ENCODE results near the gene CDAN1.

The CDAN1 gene

DNA sequence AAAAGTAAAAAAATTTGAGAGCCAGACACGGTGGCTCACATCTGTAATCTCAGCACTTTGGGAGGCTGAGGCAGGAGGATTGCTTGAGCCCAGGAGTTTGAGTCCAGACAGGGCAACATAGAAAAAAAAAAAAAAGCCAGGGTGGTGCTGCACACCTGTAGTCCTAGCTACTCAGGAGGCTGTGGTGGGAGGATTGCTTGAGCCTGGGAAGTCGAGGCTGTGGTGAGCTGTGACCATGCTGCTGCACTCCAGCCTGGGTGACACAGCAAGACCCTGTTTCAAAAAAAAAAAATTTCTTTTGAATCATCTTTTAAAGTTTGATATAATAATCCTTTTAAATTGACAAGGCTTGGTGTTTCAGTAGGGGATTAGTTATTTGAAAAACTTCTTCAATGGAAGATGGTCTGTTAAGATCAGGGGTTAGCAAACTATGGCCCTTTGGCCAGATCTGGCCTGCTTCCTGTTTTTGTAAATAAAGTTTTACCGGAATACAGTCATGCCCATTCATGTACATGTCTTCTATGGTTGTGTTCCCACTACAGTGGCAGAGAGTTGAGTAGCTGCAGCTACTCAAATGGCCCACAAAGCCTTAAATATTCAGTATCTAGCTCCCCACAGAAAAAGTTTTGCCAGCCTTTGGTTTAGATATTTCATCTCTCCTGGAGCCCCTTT lies 28.9 kb downstream of the CDAN1 start:
- Histone ChIP-seq H3K23ac (ENCODE audit: low read depth, low read length, poor library complexity) (no peak overlapping the region), H3K4ac (ENCODE audit: low read length) (no peak overlapping the region), H4K8ac (ENCODE audit: low read depth, low read length) (no peak overlapping the region), H3K9me3 (replicated peaks in 1 of 2; ENCODE audit: control insufficient read depth in 2 of 2, insufficient read depth in 1 of 2, low read depth in 1 of 2, low read length in 2 of 2) (no peaks in the 10 kb centered on the region), H3K27ac (replicated peaks; ENCODE audit: low read length) (no peak overlapping the region), H3K79me1 (ENCODE audit: low read depth, low read length) (no peaks in the 10 kb centered on the region), H2BK12ac (ENCODE audit: low read length) (no peak overlapping the region), H2AFZ (ENCODE audit: low read length) (no peak overlapping the region), H3K9ac (ENCODE audit: low read depth, low read length, poor library complexity) (no peak overlapping the region), H3K4me3 (ENCODE audit: low read length in 2 of 2) (no peak overlapping the region), H3K4me1 (ENCODE audit: control insufficient read depth in 2 of 2, insufficient read depth in 1 of 2, low read depth in 1 of 2, low read length in 2 of 2) (no peaks in the 10 kb centered on the region), H3K18ac (ENCODE audit: low read length) (no peak overlapping the region), H3K27me3 (ENCODE audit: control insufficient read depth in 3 of 3, insufficient read depth in 3 of 3, low read depth in 1 of 3, low read length in 3 of 3) (no peaks in the 10 kb centered on the region), H2AK5ac (ENCODE audit: low read depth, low read length) (no peak overlapping the region), H2BK5ac (ENCODE audit: low read length) (no peak overlapping the region), H3K36me3 (replicated peaks in 1 of 2; ENCODE audit: control insufficient read depth in 2 of 2, insufficient read depth in 2 of 2, low read length in 2 of 2) (peaks cover 0 to 35% of the 10 kb centered on the region in 2 donors), H3K14ac (ENCODE audit: low read length) (no peak overlapping the region), H4K91ac (ENCODE audit: low read depth, low read length, poor library complexity) (no peak overlapping the region), H2BK15ac (ENCODE audit: low read length) (no peak overlapping the region), H3K4me2 (ENCODE audit: insufficient read depth, low read length, poor library complexity, severe bottlenecking) (no peak overlapping the region), H2BK120ac (ENCODE audit: low read depth, low read length) (no peak overlapping the region)
- no CpG with 5 or more reads among the region's 3 CpGs for WGBS, 2 donors (ENCODE audit: extremely low coverage in 2 of 2, insufficient read length in 2 of 2, insufficient replicate concordance in 1 of 2)
- DNase-seq (ENCODE audit: low spot score), result no peak

- H3K27me3 ChIP-seq (ENCODE audit: control insufficient read depth in 3 of 3, insufficient read depth in 3 of 3, low read depth in 1 of 3, low read length in 3 of 3), result no peaks in the 10 kb centered on the region
- no peak overlapping the region for H2BK5ac ChIP-seq (ENCODE audit: low read length)
- H2AFZ ChIP-seq (ENCODE audit: low read length), result no peak overlapping the region
- WGBS, 2 donors (ENCODE audit: extremely low coverage in 2 of 2, insufficient read length in 2 of 2, insufficient replicate concordance in 1 of 2), result no CpG with 5 or more reads among the region's 2 CpGs
- no peak overlapping the region for H3K18ac ChIP-seq (ENCODE audit: low read length)
- H3K9ac ChIP-seq (ENCODE audit: low read depth, low read length, poor library complexity), result no peak overlapping the region
- no peak overlapping the region for H2BK120ac ChIP-seq (ENCODE audit: low read depth, low read length)
- no peak overlapping the region for H4K8ac ChIP-seq (ENCODE audit: low read depth, low read length)
- H3K4me2 ChIP-seq (ENCODE audit: insufficient read depth, low read length, poor library complexity, severe bottlenecking), result no peak overlapping the region
- H3K4ac ChIP-seq (ENCODE audit: low read length), result no peak overlapping the region
- H3K4me1 ChIP-seq (ENCODE audit: control insufficient read depth in 2 of 2, insufficient read depth in 1 of 2, low read depth in 1 of 2, low read length in 2 of 2), result no peaks in the 10 kb centered on the region
- H3K36me3 ChIP-seq (replicated peaks in 1 of 2; ENCODE audit: control insufficient read depth in 2 of 2, insufficient read depth in 2 of 2, low read length in 2 of 2), result peaks cover 0 to 40% of the 10 kb centered on the region in 2 donors
- H2BK12ac ChIP-seq (ENCODE audit: low read length), result no peak overlapping the region
- no peak overlapping the region for H4K91ac ChIP-seq (ENCODE audit: low read depth, low read length, poor library complexity)
- H3K79me1 ChIP-seq (ENCODE audit: low read depth, low read length), result no peaks in the 10 kb centered on the region
- H3K9me3 ChIP-seq (replicated peaks in 1 of 2; ENCODE audit: control insufficient read depth in 2 of 2, insufficient read depth in 1 of 2, low read depth in 1 of 2, low read length in 2 of 2), result no peaks in the 10 kb centered on the region
- H2BK15ac ChIP-seq (ENCODE audit: low read length), result no peak overlapping the region
- H3K27ac ChIP-seq (replicated peaks; ENCODE audit: low read length), result no peak overlapping the region
- no peak overlapping the region for H3K23ac ChIP-seq (ENCODE audit: low read depth, low read length, poor library complexity)
- H3K4me3 ChIP-seq (ENCODE audit: low read length in 2 of 2), result no peak overlapping the region
- no peak for DNase-seq (ENCODE audit: low spot score)
- no peak overlapping the region for H2AK5ac ChIP-seq (ENCODE audit: low read depth, low read length)
- no peak overlapping the region for H3K14ac ChIP-seq (ENCODE audit: low read length)
These were observed 29.9 kb downstream of the CDAN1 start for GRCh38 chr15:42707068-42707467.

DNA sequence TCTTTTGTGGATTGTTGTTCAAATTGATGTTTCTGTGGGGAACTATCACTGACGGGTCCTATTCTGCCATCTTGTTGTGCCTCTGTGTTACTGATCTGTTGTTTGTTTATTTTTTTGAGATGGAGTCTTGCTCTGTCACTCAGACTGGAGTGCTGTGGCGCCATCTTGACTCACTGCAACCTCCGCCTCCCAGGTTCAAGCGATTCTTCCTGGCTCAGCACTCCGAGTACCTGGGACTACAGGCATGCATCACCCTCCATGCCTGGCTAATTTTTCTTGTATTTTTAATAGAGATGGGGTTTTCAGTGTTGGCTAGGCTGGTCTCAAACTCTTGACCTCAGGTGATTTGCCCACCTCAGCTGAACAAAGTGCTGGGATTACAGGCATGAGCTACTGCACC lies 31.6 kb downstream of the CDAN1 start:
- no peak overlapping the region for H2BK15ac ChIP-seq (ENCODE audit: low read length)
- no peak overlapping the region for H4K91ac ChIP-seq (ENCODE audit: low read depth, low read length, poor library complexity)
- no peak overlapping the region for H3K9ac ChIP-seq (ENCODE audit: low read depth, low read length, poor library complexity)
- H4K8ac ChIP-seq (ENCODE audit: low read depth, low read length), result no peak overlapping the region
- no peak overlapping the region for H2BK12ac ChIP-seq (ENCODE audit: low read length)
- H2BK5ac ChIP-seq (ENCODE audit: low read length), result no peak overlapping the region
- H3K18ac ChIP-seq (ENCODE audit: low read length), result no peak overlapping the region
- no peak overlapping the region for H3K4ac ChIP-seq (ENCODE audit: low read length)
- peaks cover 0 to 7% of the 10 kb centered on the region in 2 donors for H3K9me3 ChIP-seq (replicated peaks in 1 of 2; ENCODE audit: control insufficient read depth in 2 of 2, insufficient read depth in 1 of 2, low read depth in 1 of 2, low read length in 2 of 2)
- H3K27me3 ChIP-seq (ENCODE audit: control insufficient read depth in 3 of 3, insufficient read depth in 3 of 3, low read depth in 1 of 3, low read length in 3 of 3), result no peaks in the 10 kb centered on the region
- H3K23ac ChIP-seq (ENCODE audit: low read depth, low read length, poor library complexity), result no peak overlapping the region
- DNase-seq (ENCODE audit: low spot score), result no peak
- H3K27ac ChIP-seq (replicated peaks; ENCODE audit: low read length), result no peak overlapping the region
- no peaks in the 10 kb centered on the region for H3K79me1 ChIP-seq (ENCODE audit: low read depth, low read length)
- no CpG with 5 or more reads among the region's 5 CpGs for WGBS, 2 donors (ENCODE audit: extremely low coverage in 2 of 2, insufficient read length in 2 of 2, insufficient replicate concordance in 1 of 2)
- no peak overlapping the region for H2AFZ ChIP-seq (ENCODE audit: low read length)
- peaks cover 2 to 43% of the 10 kb centered on the region in 2 donors for H3K36me3 ChIP-seq (replicated peaks in 1 of 2; ENCODE audit: control insufficient read depth in 2 of 2, insufficient read depth in 2 of 2, low read length in 2 of 2)
- H3K4me2 ChIP-seq (ENCODE audit: insufficient read depth, low read length, poor library complexity, severe bottlenecking), result no peak overlapping the region
- H3K4me3 ChIP-seq (ENCODE audit: low read length in 2 of 2), result no peak overlapping the region
- H3K14ac ChIP-seq (ENCODE audit: low read length), result no peak overlapping the region
- H2BK120ac ChIP-seq (ENCODE audit: low read depth, low read length), result no peak overlapping the region
- H3K4me1 ChIP-seq (ENCODE audit: control insufficient read depth in 2 of 2, insufficient read depth in 1 of 2, low read depth in 1 of 2, low read length in 2 of 2), result no peaks in the 10 kb centered on the region
- H2AK5ac ChIP-seq (ENCODE audit: low read depth, low read length), result no peak overlapping the region

GRCh38 chr15:42704492-42704926 lies 32.4 kb downstream of the CDAN1 start:
- H3K4ac ChIP-seq (ENCODE audit: low read length), result no peak overlapping the region

More at GRCh38 chr15:42704492-42704926, 32.4 kb downstream of the CDAN1 start:
- Histone ChIP-seq H4K8ac (ENCODE audit: low read depth, low read length) (no peak overlapping the region), H3K9ac (ENCODE audit: low read depth, low read length, poor library complexity) (no peak overlapping the region), H3K36me3 (replicated peaks in 1 of 2; ENCODE audit: control insufficient read depth in 2 of 2, insufficient read depth in 2 of 2, low read length in 2 of 2) (peaks cover 2 to 51% of the 10 kb centered on the region in 2 donors), H2BK12ac (ENCODE audit: low read length) (no peak overlapping the region), H3K79me1 (ENCODE audit: low read depth, low read length) (no peaks in the 10 kb centered on the region), H3K14ac (ENCODE audit: low read length) (no peak overlapping the region), H3K23ac (ENCODE audit: low read depth, low read length, poor library complexity) (no peak overlapping the region), H2AK5ac (ENCODE audit: low read depth, low read length) (no peak overlapping the region), H2BK5ac (ENCODE audit: low read length) (no peak overlapping the region), H3K18ac (ENCODE audit: low read length) (no peak overlapping the region), H3K9me3 (replicated peaks in 1 of 2; ENCODE audit: control insufficient read depth in 2 of 2, insufficient read depth in 1 of 2, low read depth in 1 of 2, low read length in 2 of 2) (peaks cover 0 to 15% of the 10 kb centered on the region in 2 donors), H2BK120ac (ENCODE audit: low read depth, low read length) (no peak overlapping the region), H3K4me3 (ENCODE audit: low read length in 2 of 2) (peak overlapping the region in 1 of 2 donors; percentile 43), H3K27me3 (ENCODE audit: control insufficient read depth in 3 of 3, insufficient read depth in 3 of 3, low read depth in 1 of 3, low read length in 3 of 3) (no peaks in the 10 kb centered on the region), H2AFZ (ENCODE audit: low read length) (no peak overlapping the region), H2BK15ac (ENCODE audit: low read length) (no peak overlapping the region), H3K27ac (replicated peaks; ENCODE audit: low read length) (no peak overlapping the region), H3K4me1 (ENCODE audit: control insufficient read depth in 2 of 2, insufficient read depth in 1 of 2, low read depth in 1 of 2, low read length in 2 of 2) (no peaks in the 10 kb centered on the region), H3K4me2 (ENCODE audit: insufficient read depth, low read length, poor library complexity, severe bottlenecking) (no peak overlapping the region), H4K91ac (ENCODE audit: low read depth, low read length, poor library complexity) (no peak overlapping the region)
- WGBS, 2 donors (ENCODE audit: extremely low coverage in 2 of 2, insufficient read length in 2 of 2, insufficient replicate concordance in 1 of 2), result no CpG with 5 or more reads among the region's 4 CpGs
- peak; percentile 70 for DNase-seq (ENCODE audit: low spot score)
